HG03439 (cell line): ENCODE measurements around the gene ARHGAP15.
A peak's percentile ranks its signal among the peaks of the same experiment; 100 is the strongest.

Experiments used
- ATAC-seq: cut with Tn5 transposase; IDR thresholded peaks from one replicate; pipeline ENCODE4 v1.9.1; 2021; ENCODE audit warnings: mild to moderate bottlenecking, moderate library complexity; ENCODE audit not compliant: unreplicated experiment

ARHGAP15 gene

DNA sequence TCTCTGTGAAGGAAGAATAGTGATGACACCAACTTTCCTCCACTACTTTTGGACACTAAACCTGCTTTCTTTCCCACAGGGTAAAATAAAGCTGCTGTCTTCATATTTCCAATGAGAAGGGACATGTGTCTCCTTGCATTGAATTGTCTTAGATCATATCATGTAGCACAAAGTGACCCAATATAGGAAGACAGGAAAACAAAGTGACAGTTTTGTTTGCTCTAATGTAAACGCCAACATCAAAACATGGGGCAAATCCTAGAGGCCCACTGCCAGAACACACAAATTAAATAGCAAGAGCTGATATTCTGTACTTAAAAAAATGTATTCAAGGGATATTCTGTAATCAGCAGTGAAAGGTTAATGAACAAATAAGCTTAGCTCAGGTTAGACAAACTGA, 36.1 kb downstream of the ARHGAP15 start:
- no peak for ATAC-seq

DNA sequence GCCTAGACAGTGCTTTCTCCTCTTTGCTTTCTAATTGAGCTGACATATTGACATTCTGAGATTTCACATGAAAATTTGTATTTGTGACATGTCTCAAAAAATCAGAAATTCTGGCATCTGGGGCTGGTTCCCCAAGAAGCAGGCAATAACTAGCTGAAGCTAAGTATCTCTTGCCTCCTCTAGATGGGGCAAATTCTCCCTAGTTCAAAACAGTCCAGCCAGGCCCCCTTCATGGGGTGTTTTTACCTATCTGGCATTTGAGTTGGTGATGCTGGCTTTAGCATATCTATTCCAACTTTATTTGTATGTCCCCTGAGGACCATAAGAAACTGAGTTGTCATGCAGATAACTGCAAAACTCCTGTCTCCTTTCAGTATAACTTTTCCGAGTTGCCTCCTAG, 39.9 kb downstream of the ARHGAP15 start:
- ATAC-seq, result no peak

DNA sequence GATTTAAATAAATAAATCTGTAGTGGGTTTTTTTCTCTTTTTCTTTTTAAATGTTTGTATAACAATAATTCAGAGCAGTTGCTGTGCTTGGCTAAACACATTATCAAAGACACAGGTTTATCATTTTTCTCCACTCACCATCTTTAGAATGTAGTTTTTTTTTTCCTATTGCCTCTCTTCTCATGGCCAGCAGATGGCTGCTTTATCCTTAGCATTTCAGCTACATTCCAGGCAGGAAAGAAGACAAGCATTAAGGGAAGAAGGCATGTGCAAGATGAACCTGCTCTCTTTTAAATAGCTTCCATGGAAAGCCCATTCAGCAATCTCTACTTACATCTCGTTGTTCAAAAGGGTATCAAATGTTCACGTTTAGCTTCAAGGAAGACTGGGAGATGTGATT, 42.6 kb downstream of the ARHGAP15 start:
- ATAC-seq, result no peak

DNA sequence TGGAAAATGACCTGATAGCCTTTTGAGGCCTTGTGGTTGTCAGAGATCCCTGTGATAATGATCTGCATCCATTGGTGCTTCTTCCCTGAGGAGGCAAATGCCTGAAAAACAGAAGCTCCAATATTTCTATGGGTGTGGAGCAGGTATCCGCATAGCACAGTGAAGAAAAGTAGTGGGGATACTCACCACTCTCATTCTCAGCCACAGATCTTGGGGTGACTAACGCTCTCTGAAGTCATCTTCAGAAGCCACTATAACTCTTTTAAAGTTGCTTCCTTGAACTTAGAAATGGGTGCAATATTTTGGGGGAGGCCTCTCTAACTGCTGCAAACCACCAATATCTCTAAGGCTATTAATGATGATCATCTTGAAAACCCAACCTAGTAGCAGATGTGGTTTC, 46.2 kb downstream of the ARHGAP15 start:
- no peak for ATAC-seq

DNA sequence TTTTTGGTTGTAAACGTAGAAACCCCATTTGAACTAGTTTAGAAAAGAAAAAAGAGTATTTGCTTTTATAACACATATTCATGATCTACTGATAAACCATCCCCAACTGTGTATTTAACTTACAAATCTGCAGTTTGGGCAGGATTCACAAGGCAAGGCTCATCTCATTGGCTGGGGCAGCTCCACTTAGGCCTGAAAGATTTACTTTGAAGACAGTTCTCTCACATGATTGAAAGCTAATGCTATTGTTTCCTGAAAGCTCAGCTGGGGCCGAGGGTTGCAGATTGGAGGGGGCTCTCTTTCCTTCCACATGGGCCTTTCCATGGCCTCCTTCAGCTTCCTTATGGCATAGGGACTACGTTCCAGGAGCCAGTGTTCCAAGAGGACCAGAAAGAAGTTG, 47.4 kb downstream of the ARHGAP15 start:
- ATAC-seq, result peak; percentile 38

DNA sequence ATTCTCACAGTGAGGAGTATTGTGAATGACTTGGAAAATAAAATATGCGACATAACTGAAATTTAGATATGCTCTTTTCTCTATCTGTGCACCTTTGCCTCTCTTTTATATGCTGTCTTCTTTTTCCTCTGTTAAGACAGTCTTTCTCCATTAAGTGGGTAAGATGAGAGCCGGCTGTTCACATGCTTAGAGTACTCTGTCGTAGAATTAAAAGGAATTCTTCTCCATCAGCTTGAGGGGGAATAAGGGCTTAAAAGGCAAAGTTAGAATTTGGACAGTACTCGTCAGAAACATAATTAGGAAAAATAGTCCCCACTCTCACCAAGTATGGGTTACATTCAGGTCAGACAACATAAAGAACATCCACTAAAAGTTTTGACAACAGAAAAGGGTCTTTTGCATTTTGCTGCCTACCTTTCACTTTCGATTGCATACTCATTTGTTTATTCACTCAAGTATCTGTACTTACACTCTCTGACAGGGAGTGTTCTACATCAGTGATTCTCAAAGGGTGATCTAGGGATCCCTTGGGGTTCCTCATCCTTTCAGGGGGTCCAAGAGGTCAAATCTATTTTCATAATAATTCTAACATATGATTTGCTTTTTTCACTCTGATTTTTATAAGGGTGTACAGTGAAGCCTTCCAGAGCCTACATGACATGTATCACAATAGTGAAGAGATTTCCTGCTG, 48.0 kb downstream of the ARHGAP15 start:
- peak; percentile 97 for ATAC-seq

DNA sequence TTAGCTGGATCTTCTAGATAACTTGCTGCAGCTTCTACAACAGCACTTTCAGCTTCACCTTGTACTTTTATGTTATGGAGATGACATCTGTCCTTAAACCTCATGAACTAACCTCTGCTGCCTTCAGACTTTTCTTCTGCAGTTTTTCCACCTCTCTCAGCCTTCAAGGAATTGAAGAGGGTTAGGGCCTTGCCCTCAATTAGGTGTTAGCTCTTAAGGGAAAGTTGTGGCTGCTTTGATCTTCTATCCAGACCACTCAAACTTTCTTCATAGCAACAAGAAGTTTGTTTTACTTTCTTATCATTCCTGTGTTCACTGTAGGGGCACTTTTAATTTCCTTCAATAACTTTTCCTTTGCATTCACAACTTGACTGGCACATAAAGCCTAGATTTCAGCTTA, 52.3 kb downstream of the ARHGAP15 start:
- ATAC-seq, result no peak

DNA sequence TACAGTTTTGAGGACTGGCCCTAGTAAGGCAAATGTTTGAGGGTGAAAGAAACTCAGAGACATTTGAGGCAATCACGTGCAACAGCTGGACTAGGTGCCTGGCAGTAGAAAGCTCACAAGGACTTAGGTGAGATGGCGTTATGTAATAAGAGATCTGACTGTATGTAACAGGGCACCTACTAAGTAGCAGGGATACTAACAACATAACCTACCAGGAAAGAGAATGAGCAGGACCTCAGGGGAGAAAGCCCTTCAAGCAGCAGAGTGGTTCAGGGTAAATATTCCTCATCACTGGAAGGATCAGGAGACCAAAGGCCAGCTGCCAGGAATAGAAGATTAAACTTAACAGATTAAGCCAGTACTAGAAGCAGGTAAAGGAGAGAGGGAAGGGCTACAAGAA, 53.4 kb downstream of the ARHGAP15 start:
- ATAC-seq, result no peak

DNA sequence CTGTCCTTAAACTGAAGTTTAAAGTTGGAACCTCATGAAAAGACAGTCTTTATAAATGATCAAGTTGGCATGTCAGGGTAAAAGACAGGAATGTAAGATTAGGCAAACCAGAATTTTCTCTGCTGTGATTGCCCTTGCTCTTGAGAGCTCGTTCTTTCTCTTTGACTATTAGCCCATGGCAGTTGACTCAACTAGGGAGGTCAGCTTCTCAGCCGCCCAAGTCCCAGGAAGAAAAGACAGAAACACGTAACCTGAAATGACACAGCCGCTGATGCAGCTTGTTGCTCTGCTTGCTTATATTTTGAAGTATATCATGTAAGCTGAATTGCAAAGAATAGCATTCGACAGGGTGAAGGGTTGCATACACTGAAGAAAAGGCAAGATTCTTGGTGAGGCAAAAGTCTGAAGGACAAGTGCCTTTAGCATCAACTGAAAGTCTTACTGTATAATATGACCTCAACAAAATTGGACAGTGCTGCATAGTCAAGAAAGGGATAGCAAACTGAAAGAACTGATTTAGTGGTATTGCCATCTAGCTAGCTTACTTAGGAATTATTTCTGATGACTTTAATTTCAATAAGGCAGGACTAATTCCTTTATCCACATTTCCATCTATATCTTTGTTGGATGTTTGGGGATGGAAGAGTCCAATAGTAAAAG, 54.7 kb downstream of the ARHGAP15 start:
- peak; percentile 92 for ATAC-seq

DNA sequence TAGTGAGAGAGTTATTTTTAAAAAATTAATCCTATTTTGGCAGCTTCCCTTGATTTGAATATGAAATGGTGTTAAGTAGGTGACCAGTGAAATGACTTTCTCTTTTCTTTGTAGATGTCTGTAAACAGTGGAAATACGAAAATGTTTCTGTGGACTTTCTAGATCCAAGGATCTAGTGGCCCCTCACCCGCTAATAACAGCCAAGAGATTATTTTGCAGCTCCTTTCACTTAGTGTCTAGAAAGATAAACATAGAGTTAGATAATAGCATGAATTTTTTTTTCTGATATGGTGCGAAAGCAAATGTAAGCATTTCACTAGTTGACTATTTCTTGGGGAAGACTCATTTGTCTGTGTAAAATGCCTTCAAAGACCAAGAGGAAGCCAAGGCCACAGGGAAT, 57.7 kb downstream of the ARHGAP15 start:
- ATAC-seq, result no peak

DNA sequence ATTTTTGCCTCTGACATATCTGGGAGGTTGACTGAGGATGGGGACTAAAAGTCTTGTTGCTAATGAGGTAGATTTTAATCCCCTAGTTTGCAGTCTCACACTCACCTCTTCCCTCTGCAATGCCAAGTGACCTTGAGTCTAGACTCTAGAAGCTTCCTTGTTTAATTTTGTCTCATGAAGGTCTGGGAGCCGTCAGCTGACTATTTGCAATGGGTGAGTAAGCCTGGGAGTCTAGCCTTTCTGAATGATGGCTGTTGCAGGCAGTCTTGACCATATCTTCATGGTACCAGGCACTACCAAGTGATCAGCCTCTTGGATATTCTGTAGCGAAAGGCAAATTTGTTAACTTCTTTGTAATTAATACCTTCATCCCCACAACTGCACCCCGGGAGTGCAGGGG, 61.2 kb downstream of the ARHGAP15 start:
- ATAC-seq, result no peak

DNA sequence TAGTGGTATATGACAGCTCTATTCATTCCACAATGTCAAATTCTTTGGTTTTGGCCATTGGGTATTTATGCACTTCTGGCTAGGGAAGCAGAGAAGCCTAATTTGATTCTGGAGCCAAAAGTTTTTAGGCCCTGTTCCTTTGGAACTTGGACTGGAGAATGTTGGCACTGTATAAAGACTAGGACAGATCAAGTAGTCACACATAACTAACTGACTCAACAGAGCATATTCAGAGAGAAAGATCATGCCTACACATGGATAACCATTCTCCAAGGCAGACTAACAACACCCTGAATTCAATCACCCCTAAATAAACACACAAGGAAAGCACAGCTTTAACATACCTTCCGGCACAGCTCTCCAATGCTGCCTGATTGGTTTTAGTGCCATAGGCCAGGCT, 62.9 kb downstream of the ARHGAP15 start:
- ATAC-seq, result no peak

DNA sequence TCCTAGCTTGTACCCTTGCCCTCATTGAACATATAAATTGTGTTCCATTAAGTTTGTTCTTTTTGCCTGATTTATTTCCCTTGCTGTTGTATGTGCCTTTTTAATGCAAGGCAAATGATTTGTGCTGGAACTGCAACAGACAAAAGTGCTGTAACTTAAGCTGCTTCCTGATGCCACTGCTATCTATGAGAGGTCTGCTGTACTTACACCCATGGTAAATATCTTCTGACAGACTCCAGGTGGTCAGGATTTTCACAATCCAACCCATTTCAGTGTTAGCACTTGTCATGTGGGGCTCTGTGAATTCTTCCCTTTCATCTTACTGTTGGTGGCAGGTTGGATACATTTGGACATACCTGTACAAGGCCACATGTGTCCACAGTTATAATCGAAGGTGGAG, 63.5 kb downstream of the ARHGAP15 start:
- no peak for ATAC-seq

DNA sequence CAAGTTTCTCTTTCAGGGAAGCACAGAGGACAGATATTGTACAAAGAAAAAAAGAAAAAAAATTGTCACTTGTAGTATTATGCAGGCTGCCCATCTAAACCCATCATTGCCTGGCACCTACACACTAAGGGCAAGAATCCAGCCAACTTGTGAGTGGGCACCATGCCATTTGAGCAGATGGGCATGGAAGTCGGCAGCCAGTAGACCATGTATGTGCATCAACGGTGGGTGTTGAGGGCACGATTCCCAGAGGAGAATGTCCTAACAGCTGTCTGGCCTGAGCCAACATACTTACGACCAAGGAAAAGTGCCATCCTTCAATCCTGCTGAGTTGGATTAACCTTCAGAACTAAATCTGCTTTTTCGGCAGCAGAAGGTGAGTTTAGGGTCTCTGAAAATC, 63.9 kb downstream of the ARHGAP15 start:
- ATAC-seq, result no peak

DNA sequence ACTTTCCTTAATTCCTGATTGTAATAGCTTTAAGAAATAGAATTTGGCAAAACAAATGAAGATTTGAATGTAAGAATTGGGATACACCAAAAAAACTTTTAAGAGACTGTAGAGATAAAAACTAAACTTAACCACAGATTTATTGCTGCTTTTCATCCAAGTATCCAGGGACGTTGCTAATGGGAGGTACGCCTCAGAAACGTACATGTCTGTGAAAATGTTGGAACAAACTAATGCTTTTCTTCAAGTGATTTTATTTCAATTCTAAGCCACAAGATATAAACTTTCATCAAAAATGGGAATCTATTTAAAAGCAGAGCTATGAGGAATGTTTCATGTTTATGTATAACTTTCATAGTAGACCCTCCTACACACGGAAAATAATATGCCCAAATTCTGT, 66.3 kb downstream of the ARHGAP15 start:
- no peak for ATAC-seq

DNA sequence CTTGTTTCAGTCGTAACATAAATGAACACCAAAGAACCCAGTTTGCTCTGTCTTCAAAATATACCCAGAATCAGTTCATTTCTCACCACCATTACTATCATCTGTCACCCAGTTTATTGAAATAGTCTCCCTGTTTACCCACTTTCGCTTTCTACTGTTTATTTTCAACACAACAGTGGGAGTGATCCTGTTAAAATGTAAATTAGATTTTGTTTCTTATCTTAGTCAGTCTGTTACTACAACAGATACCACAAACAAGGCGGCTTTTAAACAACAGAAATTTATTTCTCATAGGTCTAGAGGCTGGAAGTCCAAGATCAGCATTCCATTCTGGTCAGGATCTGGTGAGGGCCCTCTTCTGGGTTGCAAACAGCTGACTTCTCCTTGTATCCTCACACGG, 74.8 kb downstream of the ARHGAP15 start:
- ATAC-seq, result no peak

DNA sequence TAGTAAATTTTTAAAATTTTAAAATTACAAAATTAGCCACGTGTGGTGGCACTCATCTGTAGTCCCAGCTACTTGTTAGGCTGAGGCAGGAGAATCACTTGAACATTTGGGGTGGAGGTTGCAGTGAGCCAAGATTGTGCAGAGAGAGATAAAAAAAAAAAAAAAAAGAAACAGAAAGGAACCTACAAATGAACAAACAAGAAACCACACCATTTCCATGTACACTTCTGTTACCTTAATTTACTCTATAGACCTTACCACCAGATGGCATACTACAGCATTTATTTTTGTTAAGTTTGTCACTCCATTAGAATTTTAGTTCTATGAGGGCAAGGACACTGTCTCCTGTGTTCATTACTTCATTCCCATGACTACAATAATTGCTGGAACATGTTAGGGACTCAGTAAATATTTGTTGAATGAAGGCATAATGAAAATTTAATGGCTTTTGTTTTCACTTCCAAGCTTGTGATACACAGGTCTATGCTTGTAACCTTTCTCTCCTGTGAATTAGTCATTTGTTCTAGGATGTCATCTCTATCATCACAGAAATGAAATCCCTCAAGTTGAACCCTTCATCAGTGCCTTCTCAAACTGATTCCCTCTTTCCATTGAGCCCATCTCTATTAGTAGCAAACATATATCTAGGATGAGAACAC, 76.0 kb downstream of the ARHGAP15 start:
- no peak for ATAC-seq

DNA sequence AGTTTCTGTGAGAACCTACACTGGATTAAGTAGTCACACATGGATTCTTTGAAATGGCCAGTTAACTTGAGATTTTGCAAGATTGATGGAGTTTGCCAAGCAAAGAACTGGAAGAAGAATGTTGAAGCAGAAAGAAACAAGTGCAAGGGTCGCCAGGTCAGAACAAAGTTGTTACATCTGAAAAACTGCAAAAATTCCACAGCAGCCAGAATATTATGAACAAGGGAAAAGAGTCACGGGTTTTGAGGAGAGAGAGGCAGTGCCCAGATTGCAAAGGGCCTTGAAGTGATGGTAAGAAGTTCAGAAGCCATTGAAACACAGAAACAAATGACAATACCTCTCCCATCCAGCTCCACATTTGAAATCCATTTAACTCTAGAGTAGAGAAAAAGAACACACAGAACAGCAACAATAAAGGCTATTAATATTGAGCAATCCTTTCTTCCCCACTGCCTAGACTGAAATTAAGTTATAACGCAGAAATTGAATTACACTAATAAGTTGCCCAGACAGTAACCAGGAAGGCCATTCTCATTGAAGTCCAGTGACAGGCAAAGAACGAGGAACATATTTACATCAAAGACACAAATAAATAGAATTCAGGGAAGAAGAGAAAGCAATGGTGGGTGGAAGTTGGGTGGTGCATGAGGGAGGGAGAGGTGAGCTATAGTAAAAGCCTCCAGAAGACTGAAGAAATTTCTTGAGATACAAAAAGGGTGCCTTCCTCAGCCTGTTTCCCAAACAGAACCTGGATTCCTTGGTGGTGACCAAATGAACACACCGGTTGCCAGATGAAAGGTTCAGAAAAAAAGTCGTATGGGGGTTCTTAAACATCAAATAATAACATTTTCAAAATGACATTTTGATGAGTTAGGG, 80.6 kb downstream of the ARHGAP15 start:
- no peak for ATAC-seq

DNA sequence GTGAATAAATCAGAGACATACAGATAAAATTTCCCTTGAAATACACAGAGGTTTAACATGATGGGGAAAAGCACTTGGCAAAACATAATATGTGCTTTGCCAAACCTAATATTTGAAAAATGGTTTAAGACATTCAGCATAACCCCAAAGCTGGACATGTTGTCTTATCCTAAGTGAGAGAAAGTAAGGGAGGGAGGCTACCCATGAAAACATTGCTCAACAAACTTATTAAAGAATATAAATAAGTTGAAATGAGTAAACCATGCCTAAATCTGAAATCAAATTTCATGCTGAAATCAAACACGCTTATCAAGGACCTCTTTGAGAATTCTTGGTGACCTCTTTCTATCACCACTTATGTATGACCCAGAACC, 81.2 kb downstream of the ARHGAP15 start:
- no peak for ATAC-seq

DNA sequence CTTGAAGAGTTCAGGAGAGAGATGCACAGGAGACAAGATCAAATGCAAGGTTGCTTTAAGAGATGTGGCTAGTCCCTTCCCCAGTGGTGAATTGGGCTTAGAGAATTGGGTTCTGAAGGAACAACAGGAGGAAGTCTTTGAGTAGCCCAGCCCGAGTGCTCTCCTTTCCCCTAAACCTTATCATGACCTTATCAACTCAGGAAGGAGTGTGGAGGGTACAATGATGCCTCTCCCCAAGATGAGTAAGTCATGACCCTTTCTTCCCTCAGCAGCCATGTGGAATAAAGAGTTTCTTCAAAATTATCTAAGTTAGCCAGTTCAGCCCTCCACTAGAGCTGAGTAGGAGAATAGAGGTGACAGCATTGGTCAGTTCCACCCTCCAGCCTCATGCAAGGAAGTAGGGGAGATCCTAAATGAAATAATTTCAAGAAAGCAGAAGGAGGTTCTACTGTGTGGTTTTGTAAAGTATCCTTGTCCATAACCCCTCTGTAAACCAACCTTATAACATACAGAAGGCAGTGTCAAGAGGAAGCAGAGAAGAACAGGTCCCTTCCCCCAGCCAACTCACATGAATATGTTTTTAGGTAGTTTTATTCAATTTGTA, 88.4 kb downstream of the ARHGAP15 start:
- no peak for ATAC-seq

DNA sequence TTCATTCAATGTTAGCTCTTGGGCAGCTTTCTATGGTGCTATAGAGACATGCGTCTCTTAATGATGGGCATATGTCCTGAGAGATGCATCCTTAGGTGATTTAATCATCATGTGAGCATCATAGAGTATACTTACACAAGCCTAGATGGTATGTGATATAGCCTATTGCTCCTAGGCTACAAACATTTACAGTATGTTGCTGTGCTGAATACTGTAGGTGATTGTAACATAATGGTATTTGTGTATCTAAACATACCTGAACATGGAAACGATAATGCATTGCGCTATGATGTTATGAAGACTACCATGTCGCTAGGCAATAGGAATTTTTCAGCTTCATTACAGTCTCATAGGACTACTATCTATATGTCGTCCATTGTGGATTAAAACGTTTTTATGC, 89.4 kb downstream of the ARHGAP15 start:
- no peak for ATAC-seq
